GM12891 (cell line): ENCODE measurements around the gene CEP126.

Experiments used
- DNase-seq: peaks from one replicate; pipeline ENCODE4 v3.0.0; 2011; ENCODE audit warnings: low spot score; ENCODE audit not compliant: insufficient read length
- FAIRE-seq: peaks from 2 replicates; lab custom pipeline; 2011; peaks lifted over from hg19 to GRCh38; lab: Jason Lieb, UNC
- PAX5 ChIP-seq: IDR thresholded peaks from 2 replicates; pipeline ENCODE4 v1.6.1; 2011; ENCODE audit warnings: low read length, moderate library complexity, mild to moderate bottlenecking; ENCODE audit not compliant: insufficient read depth, severe bottlenecking
- POLR2A ChIP-seq: IDR thresholded peaks from 2 replicates; pipeline ENCODE4 v1.6.1; 2011; ENCODE audit warnings: low read depth, low read length, control low read depth
- POLR2AphosphoS5 ChIP-seq: IDR thresholded peaks from 2 replicates; pipeline ENCODE4 v1.6.1; 2011; ENCODE audit warnings: low read depth, low read length, control low read depth
- POU2F2 ChIP-seq: IDR thresholded peaks from 2 replicates; pipeline ENCODE4 v1.6.1; 2011; ENCODE audit warnings: low read depth, mild to moderate bottlenecking, control low read depth, low read length, moderate library complexity
- SPI1 ChIP-seq: IDR thresholded peaks from 2 replicates; pipeline ENCODE4 v1.6.1; 2011; ENCODE audit warnings: low read depth, low read length, control low read depth
- TAF1 ChIP-seq: IDR thresholded peaks from 2 replicates; pipeline ENCODE4 v1.6.1; 2011; ENCODE audit warnings: low read depth, low read length, control low read depth

The CEP126 gene

GRCh38 chr11:101889767-101890166 lies 25.0 kb upstream of the CEP126 start:
- DNase-seq: no peak
- no peak for FAIRE-seq
- TF ChIP-seq TAF1 (no peak), POU2F2 (no peak), PAX5 (no peak), POLR2A (no peak), POLR2AphosphoS5 (no peak), SPI1 (no peak)

GRCh38 chr11:101894505-101894904 lies 20.3 kb upstream of the CEP126 start:
- FAIRE-seq (no peak), DNase-seq (no peak)
- TF ChIP-seq PAX5: no peak
- TF ChIP-seq SPI1: no peak
- TF ChIP-seq POLR2A: no peak
- no peak for TF ChIP-seq POLR2AphosphoS5
- no peak for TF ChIP-seq TAF1
- no peak for TF ChIP-seq POU2F2

GRCh38 chr11:101907815-101908214 lies 7.0 kb upstream of the CEP126 start:
- FAIRE-seq: no peak
- TF ChIP-seq POLR2AphosphoS5 (no peak), SPI1 (no peak), POU2F2 (no peak), PAX5 (no peak), TAF1 (no peak), POLR2A (no peak)
- no peak for DNase-seq

GRCh38 chr11:101909087-101909486 lies 5.7 kb upstream of the CEP126 start:
- no peak for DNase-seq
- no peak for TF ChIP-seq PAX5
- no peak for TF ChIP-seq POU2F2
- FAIRE-seq: no peak

GRCh38 chr11:101912823-101913284 lies 2.0 kb upstream of the CEP126 start:
- FAIRE-seq (no peak), DNase-seq (no peak)
- no peak for TF ChIP-seq POU2F2

- DNase-seq (no peak), FAIRE-seq (no peak)
- TF ChIP-seq POLR2A (no peak), PAX5 (no peak), POLR2AphosphoS5 (no peak), SPI1 (no peak), POU2F2 (no peak), TAF1 (no peak)
These were observed 1.2 kb upstream of the CEP126 start for GRCh38 chr11:101913656-101914055.

GRCh38 chr11:101914341-101914737 lies 471 bp upstream of the CEP126 start:
- DNase-seq: no peak
- TF ChIP-seq POLR2A (no peak), TAF1 (no peak), POLR2AphosphoS5 (no peak), SPI1 (no peak), PAX5 (no peak)
- no peak for FAIRE-seq

- FAIRE-seq: no peak
- TF ChIP-seq POLR2AphosphoS5 (no peak), SPI1 (peak; percentile 97)
- DNase-seq: no peak
These were observed 1.0 kb downstream of the CEP126 start for GRCh38 chr11:101915791-101916291.

- TF ChIP-seq POU2F2 (no peak), SPI1 (no peak), PAX5 (no peak), POLR2A (no peak), TAF1 (no peak), POLR2AphosphoS5 (no peak)
- FAIRE-seq (no peak), DNase-seq (no peak)
These were observed 1.6 kb downstream of the CEP126 start, which contains the start of gene ANGPTL5 for GRCh38 chr11:101916422-101916821. TSS of gene ANGPTL5 (minus strand) at chr11:101916522. CDS start at chr11:101907909, 8,613 bp downstream.

GRCh38 chr11:101917226-101917625 lies 2.4 kb downstream of the CEP126 start:
- TF ChIP-seq POLR2A (no peak), SPI1 (no peak), PAX5 (no peak), POLR2AphosphoS5 (no peak), POU2F2 (no peak), TAF1 (no peak)
- FAIRE-seq (no peak), DNase-seq (no peak)

- no peak for DNase-seq
- TF ChIP-seq POU2F2 (no peak), POLR2AphosphoS5 (no peak), PAX5 (no peak), TAF1 (no peak), SPI1 (no peak), POLR2A (no peak)
These were observed 6.2 kb downstream of the CEP126 start for GRCh38 chr11:101920992-101921391.

More at GRCh38 chr11:101920992-101921391, 6.2 kb downstream of the CEP126 start:
- no peak for FAIRE-seq
